GM18909 (cell line): Measurements from ENCODE around the gene OR4C3.
A peak's percentile ranks its signal among the peaks of the same experiment; 100 is the strongest.
"Not testable (repeated sequence)": the region's sequence is repeated elsewhere in the genome, so short reads cannot be mapped to it uniquely, and the experiment has no call there.

ENCODE experiments used
- ATAC-seq: cut with Tn5 transposase; IDR thresholded peaks from one replicate; pipeline ENCODE4 v1.9.1; 2021; ENCODE audit warnings: mild to moderate bottlenecking; ENCODE audit not compliant: unreplicated experiment, poor library complexity

Gene OR4C3

GRCh38 chr11:48324620-48325019 is at the start of gene OR4C3:
TSS of gene OR4C3 (plus strand) at chr11:48324920. CDS start at chr11:48325022, 102 bp downstream.
- not testable (repeated sequence) for ATAC-seq

- ATAC-seq, result no peak
Observed at GRCh38 chr11:48305923-48306322, 18.8 kb upstream of the OR4C3 start, which contains the start of gene OR4S1. TSS of gene OR4S1 (plus strand) at chr11:48306223. CDS start at chr11:48306223, 0 bp downstream.

- peak; percentile 91 for ATAC-seq
Observed at GRCh38 chr11:48307760-48308386, 16.8 kb upstream of the OR4C3 start.

GRCh38 chr11:48313590-48313989 is 11.1 kb upstream of the OR4C3 start:
- not testable (repeated sequence) for ATAC-seq

GRCh38 chr11:48319813-48320212 is 4.9 kb upstream of the OR4C3 start:
- ATAC-seq, result not testable (repeated sequence)

- ATAC-seq, result no peak
Observed at GRCh38 chr11:48341466-48341865, 16.7 kb downstream of the OR4C3 start.

- not testable (repeated sequence) for ATAC-seq
Observed at GRCh38 chr11:48342505-48342904, 17.8 kb downstream of the OR4C3 start.

- not testable (repeated sequence) for ATAC-seq
Observed at GRCh38 chr11:48346286-48346685, 21.6 kb downstream of the OR4C3 start.

- ATAC-seq, result no peak
Observed at GRCh38 chr11:48354013-48354412, 29.3 kb downstream of the OR4C3 start.

GRCh38 chr11:48354677-48355076 is 30.0 kb downstream of the OR4C3 start:
- no peak for ATAC-seq

- ATAC-seq, result not testable (repeated sequence)
Observed at GRCh38 chr11:48361289-48361688, 36.6 kb downstream of the OR4C3 start.

GRCh38 chr11:48366365-48366764 is 41.6 kb downstream of the OR4C3 start, which contains the start of gene OR4C5:
TSS of gene OR4C5 (minus strand) at chr11:48366465. CDS start at chr11:48366465, 0 bp downstream.
- no peak for ATAC-seq
